ENCODE results near the gene TNFRSF4.

DNA sequence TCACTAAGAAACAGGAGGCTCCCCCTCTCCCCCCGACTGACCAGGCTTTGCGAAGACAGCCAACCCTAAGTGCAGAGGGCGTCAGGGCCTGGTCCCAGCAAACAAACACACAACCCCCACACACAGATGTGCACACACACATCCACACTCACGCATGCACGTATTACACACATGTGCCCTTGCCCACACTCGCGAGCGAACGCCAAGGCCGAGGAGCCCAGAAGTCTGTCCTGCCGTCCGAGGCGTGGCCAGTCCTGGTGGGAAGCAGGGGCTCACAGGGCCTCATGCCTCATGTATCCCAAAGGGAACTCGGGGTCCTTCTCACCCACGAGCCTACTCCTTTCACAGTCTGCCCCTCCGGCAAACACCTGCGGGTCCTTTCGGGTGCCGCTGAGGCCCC is 15.8 kb upstream of the TNFRSF4 start:
- no peak for TF ChIP-seq MXD4 (CRISPR knock-in tag; IDR thresholded peaks at IDR 0.05)
- no peak for TF ChIP-seq ZNF724P (CRISPR knock-in tag; IDR thresholded peaks at IDR 0.05; ENCODE audit: borderline replicate concordance)
- TF ChIP-seq RAD21 (CRISPR knock-in tag; IDR thresholded peaks at IDR 0.05), result no peak
